GM18870 (cell line): ENCODE data around the gene MRPL11.
"Not testable (repeated sequence)": the region's sequence is repeated elsewhere in the genome, so short reads cannot be mapped to it uniquely, and the experiment has no call there.

Experiments
- ATAC-seq: cut with Tn5 transposase; IDR thresholded peaks from one replicate; pipeline ENCODE4 v1.9.1; 2021; ENCODE audit warnings: moderate library complexity; ENCODE audit not compliant: unreplicated experiment

Gene MRPL11

DNA sequence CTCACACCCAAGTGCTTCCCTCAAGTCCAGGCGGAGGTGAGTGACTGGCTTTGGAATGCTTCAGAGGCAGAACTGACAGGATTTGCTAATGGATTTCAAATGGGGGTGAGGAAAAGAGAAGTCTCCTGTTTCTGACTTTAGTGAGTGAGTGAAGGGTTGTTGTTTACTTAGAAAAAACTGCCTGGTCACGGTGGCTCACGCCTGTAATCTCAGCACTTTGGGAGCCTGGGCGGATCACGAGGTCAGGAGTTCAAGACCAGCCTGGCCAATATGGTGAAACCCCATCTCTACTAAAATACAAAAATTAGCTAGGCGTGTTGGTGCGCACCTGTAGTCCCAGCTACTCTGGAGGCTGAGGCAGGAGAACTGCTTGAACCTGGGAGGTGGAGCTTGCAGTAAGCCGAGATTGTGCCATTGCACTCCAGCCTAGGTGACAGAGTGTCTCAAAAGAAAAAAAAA is 6.7 kb downstream of the MRPL11 start:
- not testable (repeated sequence) for ATAC-seq

DNA sequence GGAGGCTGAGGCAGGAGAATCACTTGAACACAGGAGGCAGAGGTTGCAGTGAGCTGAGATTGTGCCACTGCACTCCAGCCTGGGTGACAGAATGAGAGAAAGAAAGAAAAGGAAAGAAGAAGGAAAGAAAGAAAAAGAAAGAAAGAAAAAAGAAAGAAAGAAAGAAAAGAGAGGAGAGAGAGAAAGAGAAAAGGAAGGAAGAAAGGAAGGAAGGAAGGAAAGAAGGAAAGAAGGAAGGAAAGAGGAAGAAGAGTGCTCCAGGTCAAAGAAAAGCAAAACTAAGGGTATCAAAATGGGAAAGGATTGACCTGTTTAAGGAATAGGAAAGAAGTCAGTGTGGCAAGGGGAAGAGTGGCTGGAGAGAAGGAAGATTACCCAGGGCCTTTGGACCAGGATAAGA is 7.4 kb downstream of the MRPL11 start:
- not testable (repeated sequence) for ATAC-seq

DNA sequence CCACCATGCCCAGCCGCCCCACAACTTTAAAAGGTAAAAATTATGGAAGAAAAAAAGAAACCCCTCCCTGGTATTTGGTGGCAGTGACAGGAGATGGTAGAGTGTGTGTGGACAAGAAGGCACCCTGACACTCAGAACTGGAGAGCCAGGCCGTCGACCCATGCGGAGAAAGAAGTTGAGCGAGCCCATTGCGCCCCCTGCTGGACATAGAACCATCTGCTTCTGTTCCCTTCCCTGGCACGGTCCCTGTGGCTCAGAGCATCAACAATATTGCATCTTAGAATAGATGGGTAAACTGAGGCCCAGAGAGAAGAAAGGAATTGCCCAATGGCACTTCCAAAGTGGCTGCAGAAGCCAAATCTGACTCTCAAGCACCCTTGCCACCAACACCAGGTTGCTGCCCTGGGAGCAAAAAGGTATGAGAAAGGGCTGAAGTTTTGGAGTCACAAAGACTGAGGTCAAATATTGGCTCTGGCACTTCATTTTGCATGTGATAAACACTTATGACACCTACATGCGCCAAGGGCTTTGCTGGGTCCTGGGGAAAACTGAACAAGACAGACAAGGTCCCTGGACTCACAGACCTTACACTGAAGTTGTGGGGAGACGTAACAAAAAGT is 8.6 kb downstream of the MRPL11 start:
- ATAC-seq, result no peak

DNA sequence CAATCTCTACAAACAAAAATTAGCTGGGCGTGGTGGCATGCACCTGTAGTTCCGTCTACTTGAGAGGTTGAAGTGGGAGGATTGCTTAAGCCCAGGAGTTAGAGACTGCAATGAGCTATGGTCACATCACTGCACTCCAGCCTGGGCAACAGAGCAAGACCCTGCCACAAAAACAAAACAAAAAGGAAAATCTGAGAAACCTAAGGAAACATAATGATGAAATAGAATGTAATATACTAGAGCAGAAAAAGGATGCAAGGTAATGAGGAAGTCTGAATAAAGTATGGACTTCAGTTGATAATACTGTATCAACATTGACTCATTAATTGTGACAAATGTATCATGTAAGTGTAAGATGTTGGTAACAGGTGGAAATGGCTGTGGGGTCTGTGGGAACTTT is 9.7 kb downstream of the MRPL11 start:
- no peak for ATAC-seq

DNA sequence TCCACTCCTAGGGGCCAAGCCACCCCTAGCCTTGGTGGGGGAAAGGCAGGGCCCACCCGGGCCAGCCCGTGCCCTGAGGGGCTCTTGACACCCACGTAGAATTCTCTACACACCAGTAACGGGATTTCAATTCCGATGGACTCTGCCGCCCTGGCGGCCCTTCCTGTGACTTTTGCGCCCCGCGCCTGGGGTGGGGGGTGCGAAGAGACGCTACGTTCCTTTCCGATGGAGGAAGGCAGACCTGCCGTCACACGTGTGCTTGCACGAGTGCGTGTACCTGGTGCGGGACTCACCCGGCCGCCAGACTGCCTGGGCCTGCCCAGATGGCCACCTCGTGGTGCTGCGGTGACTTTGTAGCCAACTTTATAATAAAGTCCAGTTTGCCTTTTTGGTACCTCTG is 12.3 kb downstream of the MRPL11 start:
- ATAC-seq, result no peak

DNA sequence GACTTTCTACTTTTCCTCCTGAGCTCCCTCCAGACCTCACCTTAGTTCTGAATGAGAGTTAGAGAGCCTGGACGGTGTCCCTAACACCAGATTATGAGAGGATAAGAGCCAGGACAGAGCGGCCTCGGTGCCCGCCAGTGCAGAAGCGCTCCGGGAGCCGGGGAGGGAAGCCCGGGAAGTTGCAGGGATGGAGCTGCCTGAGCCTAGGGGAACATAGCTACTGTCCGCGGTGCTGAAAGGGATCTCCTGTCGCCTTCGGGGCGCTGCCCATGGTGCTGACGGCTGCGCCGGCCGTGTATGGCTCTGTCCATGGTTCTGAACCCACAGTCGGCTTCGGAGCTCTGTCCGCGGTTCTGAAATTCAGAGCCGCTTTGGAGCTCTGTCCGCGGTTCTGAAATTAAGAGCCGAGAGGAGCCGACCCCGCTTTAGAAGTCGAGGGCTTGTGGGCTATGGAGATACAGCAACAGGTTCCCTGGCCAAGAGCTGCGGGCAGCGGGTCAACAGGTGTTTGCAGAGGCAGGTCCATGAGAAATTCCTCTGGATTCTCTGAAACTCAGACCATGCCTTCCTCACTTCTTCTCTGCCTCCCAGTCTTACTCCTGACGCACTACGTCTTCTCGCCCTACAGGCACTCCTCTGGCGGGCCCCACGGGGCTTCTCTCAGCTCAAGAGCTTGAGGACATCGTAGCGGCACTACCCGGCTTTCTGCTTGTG is 17.0 kb downstream of the MRPL11 start:
- no peak for ATAC-seq

DNA sequence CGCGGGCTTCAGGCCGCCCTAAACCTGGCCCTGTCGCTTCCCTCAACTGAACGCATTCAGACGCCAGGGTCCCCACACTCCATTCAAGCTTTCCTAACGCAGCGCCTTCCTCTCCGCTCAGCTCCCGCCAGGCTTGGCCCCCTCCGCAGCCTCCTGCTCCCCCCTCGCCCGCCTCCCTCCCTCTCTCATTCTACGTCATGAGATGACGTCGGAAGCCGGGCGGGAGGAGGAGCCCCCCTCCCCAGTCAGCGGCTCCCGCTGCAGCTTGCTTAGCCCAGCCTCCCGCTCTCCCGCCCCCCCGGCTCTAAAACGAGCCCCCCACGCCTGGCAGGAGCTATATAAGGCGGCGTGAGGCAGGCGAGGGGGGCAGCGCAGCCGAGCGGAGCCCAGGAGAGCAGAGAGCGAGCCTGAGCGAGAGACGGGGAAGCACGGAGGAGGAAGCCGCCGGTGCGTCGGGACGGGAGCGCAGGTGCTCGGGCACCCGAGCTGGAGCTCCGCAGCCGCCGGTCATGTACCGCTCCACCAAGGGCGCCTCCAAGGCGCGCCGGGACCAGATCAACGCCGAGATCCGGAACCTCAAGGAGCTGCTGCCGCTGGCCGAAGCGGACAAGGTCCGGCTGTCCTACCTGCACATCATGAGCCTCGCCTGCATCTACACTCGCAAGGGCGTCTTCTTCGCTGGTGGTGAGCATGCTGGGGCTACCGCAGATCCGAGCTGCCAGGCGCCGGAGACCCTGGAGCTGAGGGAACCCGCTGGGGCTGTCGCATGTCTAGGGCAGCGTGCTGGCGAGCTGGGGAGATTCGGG is 17.8 kb downstream of the MRPL11 start, which contains the start of gene NPAS4:
NPAS4 (plus strand) TSS at position 365 of the 806 bp plus-strand sequence; CDS start at position 510, 145 bp downstream.
- ATAC-seq, result no peak

DNA sequence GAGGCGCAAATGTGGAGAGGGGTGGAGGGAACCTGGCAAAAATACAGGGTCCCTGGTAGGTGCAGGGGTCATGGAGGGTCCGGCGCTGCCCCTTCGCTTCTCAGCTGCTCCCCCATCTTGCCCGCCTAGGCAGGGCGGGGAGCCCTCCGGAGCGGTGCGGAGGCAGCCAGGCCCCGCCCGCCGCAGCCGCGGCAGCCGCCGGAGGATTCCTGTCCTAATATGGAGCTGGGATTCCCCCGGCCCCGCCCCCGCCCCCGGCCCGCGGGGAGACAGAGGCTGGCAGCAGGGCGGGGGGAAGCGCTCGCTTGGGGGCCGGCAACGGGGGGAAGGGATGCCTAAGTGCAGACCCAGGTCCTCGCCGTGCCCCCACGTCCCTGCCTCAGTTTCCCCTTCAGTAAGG is 18.8 kb downstream of the MRPL11 start:
- ATAC-seq, result no peak

DNA sequence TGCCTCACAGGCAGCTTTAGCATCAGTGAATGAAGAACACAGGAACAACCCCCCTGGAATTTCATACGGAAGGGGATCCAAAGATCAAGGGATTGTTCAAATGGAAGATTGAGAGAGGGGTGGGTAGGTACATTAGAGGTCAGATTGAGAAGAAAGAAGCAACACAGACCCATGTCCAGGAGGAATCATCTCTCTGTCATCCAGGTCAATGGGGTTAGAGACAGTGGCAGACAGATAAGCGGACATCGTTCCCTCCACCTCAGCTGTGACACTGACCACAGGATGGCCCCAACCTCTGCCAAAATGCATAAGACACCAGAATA is 19.7 kb downstream of the MRPL11 start:
- ATAC-seq, result no peak

DNA sequence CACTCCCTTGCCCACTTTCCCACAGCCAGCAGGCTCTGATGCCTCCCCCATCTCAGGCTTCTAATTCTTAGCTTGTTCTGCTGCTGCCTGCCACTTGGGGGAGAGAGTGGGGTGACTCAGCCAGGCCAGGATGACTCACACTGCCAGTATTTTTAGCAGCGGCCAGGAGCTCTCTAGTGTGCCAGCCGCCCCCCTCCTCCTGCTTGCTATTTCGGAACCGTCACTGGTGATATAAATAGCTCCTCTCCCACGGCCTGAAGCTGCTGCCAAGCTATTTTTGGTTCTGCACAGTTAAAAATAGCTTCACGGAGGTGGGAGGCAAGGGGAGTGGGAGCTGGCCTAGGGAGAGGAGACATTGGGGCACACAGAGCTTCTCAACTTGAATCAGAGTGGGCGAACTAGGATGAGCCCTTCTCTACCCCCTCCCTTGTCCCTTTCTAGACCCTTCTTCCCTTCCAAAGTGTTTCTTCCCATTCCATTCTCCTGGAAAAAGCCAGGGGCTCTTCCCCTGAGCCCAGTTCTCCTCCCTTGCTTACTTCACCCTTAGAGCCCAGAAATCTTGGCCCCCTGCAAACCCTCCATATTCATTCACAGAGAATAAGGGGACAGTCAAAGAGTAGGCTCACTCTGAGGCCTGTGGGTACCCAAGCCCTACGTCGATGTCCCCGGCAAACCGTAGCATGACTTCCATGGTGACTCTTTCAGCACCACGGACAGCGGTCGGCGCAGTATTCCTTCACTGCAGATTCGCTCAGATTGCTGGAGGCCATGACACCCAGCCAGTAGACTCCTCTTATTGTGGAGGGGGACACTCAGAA is 20.3 kb downstream of the MRPL11 start:
- ATAC-seq, result no peak

DNA sequence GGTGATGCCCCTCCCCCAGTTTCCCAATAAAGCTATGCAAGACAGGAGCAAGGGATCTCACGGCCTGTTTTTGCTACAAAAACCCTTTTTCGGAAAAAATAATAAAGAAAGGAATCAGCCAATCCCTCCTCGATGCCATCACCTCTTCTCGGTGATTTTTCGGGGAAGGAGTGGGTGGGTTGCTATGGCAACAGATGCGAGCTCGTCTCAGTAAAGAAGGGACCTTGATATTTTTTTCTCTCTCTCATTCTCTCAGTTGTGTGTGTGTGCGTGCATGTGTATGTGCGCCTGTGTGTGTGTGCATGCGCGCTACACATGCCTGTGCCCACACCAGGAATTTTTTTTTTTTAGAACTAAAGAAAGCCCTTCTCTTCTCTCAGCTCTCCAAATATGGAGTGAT is 21.6 kb downstream of the MRPL11 start:
- no peak for ATAC-seq

DNA sequence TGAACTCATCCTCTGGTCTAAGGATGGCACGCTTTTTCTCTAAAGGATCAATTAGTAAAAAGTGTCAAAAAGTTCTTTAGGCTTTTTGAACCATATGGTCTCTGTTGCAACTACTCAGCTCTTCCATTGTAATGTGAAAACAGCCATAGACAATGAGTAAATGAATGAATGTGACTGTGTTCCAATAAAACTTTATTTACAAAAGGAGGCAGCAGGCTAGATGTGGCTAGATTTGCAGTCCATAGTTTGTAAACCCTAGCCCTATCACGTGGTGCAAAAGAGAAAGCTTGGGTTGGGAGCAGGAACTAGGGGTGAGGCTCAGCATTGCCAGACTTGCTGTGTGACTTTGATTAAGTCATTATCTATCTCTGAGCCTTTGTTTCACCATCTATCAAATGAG is 23.2 kb downstream of the MRPL11 start:
- no peak for ATAC-seq

DNA sequence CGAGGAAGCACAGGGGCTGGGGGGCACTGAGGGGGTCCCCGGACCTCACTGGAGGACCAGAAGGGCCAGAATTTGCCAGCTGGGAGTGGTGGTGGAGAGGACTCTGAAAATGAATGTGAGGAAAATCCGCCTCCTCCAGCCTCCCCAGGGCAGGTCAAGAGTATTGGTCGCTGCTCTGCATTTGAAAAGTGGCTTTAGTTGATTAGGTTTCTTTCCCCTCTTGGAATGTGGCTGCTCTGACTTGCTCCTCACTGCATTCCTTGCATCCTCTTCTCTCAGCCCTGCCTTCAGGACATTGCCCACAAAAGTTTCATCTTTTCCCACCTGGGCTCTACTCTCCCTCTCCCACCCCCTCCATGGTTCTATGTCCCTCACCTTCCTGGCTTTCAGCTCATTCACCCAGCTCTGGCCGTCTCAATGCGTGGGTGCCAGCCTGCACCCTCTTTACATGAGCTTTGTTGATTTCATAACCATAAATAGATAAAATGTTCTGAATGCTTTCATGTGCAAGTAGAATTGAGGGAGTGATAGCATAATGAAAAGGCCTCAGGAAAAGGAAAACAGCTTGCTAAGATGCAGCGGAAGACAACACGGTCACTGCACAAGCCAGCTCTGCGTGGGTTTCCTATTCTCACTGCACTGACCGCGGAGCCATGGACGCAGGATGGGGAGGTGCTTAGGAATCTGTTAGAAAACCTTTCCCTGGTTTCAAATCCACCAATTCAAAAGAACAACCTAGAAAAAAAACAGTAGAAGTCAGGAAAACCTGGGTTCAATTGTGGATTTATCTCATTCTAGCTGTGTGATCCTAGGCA is 24.3 kb downstream of the MRPL11 start:
- ATAC-seq, result no peak

DNA sequence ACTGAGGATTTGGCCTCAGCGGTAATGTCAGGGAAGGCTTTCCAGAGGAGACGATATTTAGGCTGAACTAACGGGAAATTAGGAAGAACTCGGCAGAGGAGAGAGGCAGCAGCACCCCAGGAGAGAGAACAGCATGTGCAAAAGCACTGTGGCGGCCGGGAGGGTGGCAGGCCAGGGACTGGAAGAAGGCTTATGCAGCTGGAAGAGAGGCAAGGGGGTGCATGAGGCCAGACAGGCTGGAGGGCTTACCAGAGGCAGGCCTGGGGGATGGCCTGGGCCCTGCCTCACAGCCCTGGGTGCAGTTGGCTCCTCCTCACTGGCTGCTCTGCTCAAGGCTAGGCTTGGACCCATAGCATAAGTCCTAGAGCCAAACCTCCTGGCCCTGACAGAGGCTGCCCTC is 25.5 kb downstream of the MRPL11 start:
- no peak for ATAC-seq

DNA sequence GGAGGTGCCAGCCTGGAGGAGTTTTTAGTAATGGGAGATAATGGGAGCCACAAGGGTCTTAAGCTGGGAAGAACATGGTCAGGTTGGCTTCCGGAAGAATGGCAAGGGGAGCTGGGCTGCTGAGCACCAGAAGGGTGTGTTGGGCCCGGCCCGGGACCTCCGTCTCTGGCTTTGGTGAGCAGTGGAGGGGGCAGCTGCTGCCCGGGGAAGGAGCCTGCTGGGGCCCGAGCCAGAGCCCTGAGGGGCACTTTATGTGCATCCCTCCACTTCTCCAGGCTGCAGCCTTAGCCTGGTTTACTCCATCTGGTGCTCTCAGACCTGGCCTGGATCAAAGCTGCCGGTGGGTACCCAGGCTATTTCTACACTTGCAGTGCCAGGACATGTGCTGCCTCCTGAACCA is 26.5 kb downstream of the MRPL11 start:
- no peak for ATAC-seq

DNA sequence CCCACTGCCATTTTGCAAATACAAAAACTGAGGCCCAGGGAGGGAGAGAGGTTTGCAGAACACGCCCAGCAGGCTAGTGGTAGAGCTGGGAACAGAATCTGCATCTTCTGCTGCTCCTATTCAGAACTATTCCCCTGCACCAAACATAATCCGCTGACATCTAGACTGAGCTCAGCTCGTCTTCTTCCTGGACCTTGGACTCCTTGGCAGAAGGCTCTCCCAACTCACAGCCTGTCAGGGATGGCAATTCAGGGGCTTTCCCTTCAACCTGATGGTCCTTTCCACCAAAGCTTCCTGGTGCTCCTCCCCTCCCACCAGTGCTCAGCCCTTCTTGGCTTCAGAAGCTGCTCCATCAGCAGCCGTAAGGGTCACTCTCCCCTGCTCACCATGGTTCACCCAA is 27.3 kb downstream of the MRPL11 start:
- no peak for ATAC-seq

DNA sequence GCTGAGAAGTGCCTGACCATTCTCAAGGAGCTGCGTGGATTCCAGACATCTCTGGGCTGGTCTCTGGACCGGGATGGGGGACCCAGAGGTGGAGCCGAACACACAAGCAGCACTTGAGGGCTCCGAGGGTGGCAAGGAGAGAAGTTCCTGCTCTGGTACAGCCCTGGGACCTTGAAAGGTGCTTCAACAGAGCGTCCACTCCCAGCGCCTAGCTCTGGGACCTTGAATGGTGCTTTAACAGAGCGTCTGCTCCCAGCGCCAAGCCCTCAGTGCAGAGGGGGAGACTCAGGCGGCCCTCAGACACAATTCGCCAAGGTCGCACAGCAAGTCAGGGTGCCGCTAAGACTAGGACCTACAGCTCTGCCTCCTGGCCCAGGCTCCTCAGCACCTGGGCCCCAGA is 28.5 kb downstream of the MRPL11 start:
- no peak for ATAC-seq

DNA sequence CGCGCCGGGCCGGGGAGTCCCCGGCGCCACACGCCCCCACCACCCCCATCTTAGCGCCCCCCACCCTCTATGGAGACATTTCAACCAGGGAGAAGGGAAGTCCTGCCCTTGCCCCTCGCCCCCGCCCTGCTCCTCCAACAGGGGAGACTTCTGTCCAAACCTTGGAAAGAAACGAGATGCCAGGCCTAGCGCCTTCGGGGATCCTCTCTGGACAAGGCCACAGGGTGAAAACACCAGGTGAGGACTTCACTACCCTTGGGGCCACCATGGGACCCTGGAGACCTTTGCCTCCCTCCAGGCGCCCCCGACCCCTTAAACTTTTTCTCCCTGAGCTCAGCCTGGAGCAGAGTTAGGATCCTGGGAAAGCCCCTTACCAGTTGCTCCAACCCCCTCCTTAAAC is 29.4 kb downstream of the MRPL11 start:
- ATAC-seq, result no peak

DNA sequence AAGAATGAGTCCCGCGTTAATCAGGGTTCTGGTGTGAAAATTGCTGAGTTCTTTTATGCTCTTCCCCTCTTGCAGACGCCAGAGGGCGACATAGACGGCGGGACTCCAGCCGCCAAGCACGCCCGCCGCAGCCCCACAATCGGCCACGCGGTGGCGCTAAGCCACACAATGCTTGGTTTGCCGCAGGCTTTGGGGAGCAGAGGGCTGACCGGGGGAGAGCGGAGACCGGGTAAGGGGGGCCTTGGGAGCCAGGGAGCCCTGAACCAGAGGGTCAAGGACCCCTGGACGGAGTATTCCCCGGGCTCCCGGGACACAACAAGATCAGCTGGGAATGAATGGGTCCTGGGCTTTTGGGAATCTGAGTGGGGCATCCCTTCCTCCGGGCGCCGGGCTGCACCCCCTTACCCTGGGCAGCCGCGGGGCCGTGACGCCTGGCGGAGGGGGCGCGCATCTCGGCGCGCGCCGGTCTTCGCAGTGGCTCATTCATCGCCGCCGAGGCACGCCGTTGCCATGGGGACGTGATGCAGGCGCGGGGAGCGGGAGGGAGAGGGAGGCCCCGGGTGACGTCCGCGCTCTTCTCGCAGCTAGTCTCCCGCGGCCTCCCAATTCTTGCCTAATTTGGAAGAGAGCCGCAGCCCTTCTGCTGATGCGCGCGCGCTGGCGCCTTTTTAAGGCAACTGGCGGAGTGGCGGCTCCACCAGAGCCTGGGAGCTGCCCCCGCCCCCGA is 30.0 kb downstream of the MRPL11 start:
- no peak for ATAC-seq

DNA sequence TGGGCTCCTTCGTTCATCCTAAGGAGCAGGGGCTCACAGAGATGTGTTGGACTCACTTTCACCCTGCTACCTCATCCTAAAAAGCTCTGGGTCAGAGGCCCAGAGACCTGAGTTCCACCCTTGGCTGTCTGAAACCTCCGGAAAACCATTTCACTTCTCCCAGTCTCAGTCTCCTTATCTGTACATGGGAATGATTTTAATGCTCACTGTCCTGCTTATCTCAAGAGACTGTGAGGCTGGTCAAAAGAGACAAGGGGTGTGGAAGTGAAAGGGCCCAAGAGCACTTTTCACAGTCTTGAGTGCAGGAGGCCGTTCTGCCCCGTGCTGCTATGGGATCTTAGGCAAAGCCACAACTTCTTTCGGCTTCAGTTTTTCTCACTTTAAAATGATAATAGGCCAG is 31.0 kb downstream of the MRPL11 start:
- no peak for ATAC-seq
